Erythroblast (primary cell): ENCODE measurements around the gene TEX44.

Experiments used
- GATA1 ChIP-seq: IDR thresholded peaks from 2 replicates; pipeline ENCODE4 v1.6.1; 2011; ENCODE audit warnings: low read depth, mild to moderate bottlenecking, control low read depth, low read length, moderate library complexity
- POLR2A ChIP-seq: IDR thresholded peaks from 2 replicates; pipeline ENCODE4 v1.6.1; 2011; ENCODE audit warnings: mild to moderate bottlenecking, low read length

- TF ChIP-seq POLR2A: no peak
- no peak for TF ChIP-seq GATA1
These were observed 18.8 kb upstream of the TEX44 start for GRCh38 chr2:231573698-231574421.
